Spinal cord (tissue), 10 donors: ENCODE results near the gene POLG. TPM values are rescaled to one million over a fixed set of nuclear protein-coding genes. Genes with fewer than 3 reads are reported as not detected.
A peak's percentile ranks its signal among the peaks of the same experiment; 100 is the strongest.
"Not testable (repeated sequence)": the region's sequence is repeated elsewhere in the genome, so short reads cannot be mapped to it uniquely, and the experiment has no call there.

Experiments
- DNase-seq, 6 donors: peaks; one replicate each; pipeline versions ENCODE4 v3.0.0 to v3.0.0-alpha.2; 2013 to 2015; ENCODE audit warnings: low spot score in 6 of 6, low read depth in 4 of 6
- H3K27ac ChIP-seq: one replicate; pipeline ENCODE4 v1.5.1; 2013; ENCODE audit warnings: low read depth, low read length, control low read depth
- H3K27me3 ChIP-seq: one replicate; pipeline ENCODE4 v1.6.1; 2013; ENCODE audit warnings: low read length; ENCODE audit not compliant: control insufficient read depth, insufficient read depth
- H3K36me3 ChIP-seq: one replicate; pipeline ENCODE4 v1.6.1; 2013; ENCODE audit warnings: low read length; ENCODE audit not compliant: control insufficient read depth, insufficient read depth
- H3K4me1 ChIP-seq: one replicate; pipeline ENCODE4 v1.6.1; 2013; ENCODE audit warnings: low read length; ENCODE audit not compliant: control insufficient read depth, insufficient read depth
- H3K4me3 ChIP-seq: one replicate; pipeline ENCODE4 v1.5.1; 2013; ENCODE audit warnings: low read depth, low read length, control low read depth
- H3K9me3 ChIP-seq: one replicate; pipeline ENCODE4 v1.6.1; 2013; ENCODE audit warnings: low read length; ENCODE audit not compliant: control insufficient read depth, insufficient read depth
- WGBS: methylation state at CpG from one replicate; pipeline ENCODE4 v1.1.5; 2013; ENCODE audit warnings: missing lambda C conversion rate; ENCODE audit not compliant: insufficient coverage; 5-methylcytosine and 5-hydroxymethylcytosine counted together
- polyA plus RNA-seq, 2 donors: library from polyadenylated mRNA; unstranded; fragments of 120-200 nt; gene quantifications; one replicate each; pipeline ENCODE4 v1.2.1, GENCODE V29; 2013; ENCODE audit not compliant: insufficient read length in 2 of 2
- small RNA-seq: library from RNA; depleted of rRNA; stranded (forward); fragments of <200 nt; gene quantifications from one replicate; pipeline ENCODE3, GENCODE V24; 2014; ENCODE audit warnings: low replicate concordance
- total RNA-seq, 2 donors: library from RNA; depleted of rRNA in 1 of 2; stranded (reverse); fragments of 120-200 nt in 1 of 2; fragments of >200 nt in 1 of 2; gene quantifications; one replicate each; pipeline versions ENCODE4 v1.2.3 to v1.2.4, GENCODE V29; 2013 to 2014
- donor health status: healthy.

POLG gene
- total and polyA plus RNA-seq, 4 donors = 26.9 to 53.8 (median 46.4) TPM

- no peaks in the 10 kb centered on the region for H3K4me1 ChIP-seq
- H3K4me3 ChIP-seq = no peak overlapping the region
- peak in 5 of 6 donors; percentile 15 to 74 (median 25) for DNase-seq
- no peak overlapping the region for H3K27ac ChIP-seq
- no peaks in the 10 kb centered on the region for H3K27me3 ChIP-seq
- peaks cover 2% of the 10 kb centered on the region for H3K36me3 ChIP-seq
- no peaks in the 10 kb centered on the region for H3K9me3 ChIP-seq
Measured at GRCh38 chr15:89299896-89300295, 34.7 kb downstream of the POLG start.

- Histone ChIP-seq H3K4me3 (no peak overlapping the region), H3K36me3 (peaks cover 2% of the 10 kb centered on the region), H3K9me3 (no peaks in the 10 kb centered on the region), H3K27ac (no peak overlapping the region), H3K27me3 (no peaks in the 10 kb centered on the region), H3K4me1 (no peaks in the 10 kb centered on the region)
- DNase-seq = no peak
- WGBS = 100% methylated on average over 2 of the region's 2 CpGs
Measured at GRCh38 chr15:89293012-89293411, 41.6 kb downstream of the POLG start.

GRCh38 chr15:89291934-89292438, 42.6 kb downstream of the POLG start:
- peaks cover under 1% of the 10 kb centered on the region for H3K36me3 ChIP-seq
- no CpG with 5 or more reads among the region's 2 CpGs for WGBS
- H3K4me3 ChIP-seq = no peak overlapping the region
- no peak for DNase-seq
- no peak overlapping the region for H3K27ac ChIP-seq
- no peaks in the 10 kb centered on the region for H3K4me1 ChIP-seq
- no peaks in the 10 kb centered on the region for H3K9me3 ChIP-seq
- no peaks in the 10 kb centered on the region for H3K27me3 ChIP-seq

- WGBS = 95% methylated on average over 4 of the region's 4 CpGs
- Histone ChIP-seq H3K36me3 (peaks cover 2% of the 10 kb centered on the region), H3K27me3 (no peaks in the 10 kb centered on the region), H3K4me1 (no peaks in the 10 kb centered on the region), H3K27ac (no peak overlapping the region), H3K9me3 (no peaks in the 10 kb centered on the region), H3K4me3 (no peak overlapping the region)
- no peak for DNase-seq
Measured at GRCh38 chr15:89283201-89283600, 51.4 kb downstream of the POLG start.

GRCh38 chr15:89282631-89283030, 52.0 kb downstream of the POLG start:
- Histone ChIP-seq H3K36me3 (peaks cover 2% of the 10 kb centered on the region), H3K9me3 (no peaks in the 10 kb centered on the region), H3K4me3 (no peak overlapping the region), H3K27ac (no peak overlapping the region), H3K4me1 (no peaks in the 10 kb centered on the region), H3K27me3 (no peaks in the 10 kb centered on the region)
- no CpG with 5 or more reads among the region's 4 CpGs for WGBS
- no peak for DNase-seq

- H3K27ac ChIP-seq = no peak overlapping the region
- no peak for DNase-seq
- WGBS = no CpG with 5 or more reads among the region's 1 CpG
- peaks cover 3% of the 10 kb centered on the region for H3K36me3 ChIP-seq
- no peaks in the 10 kb centered on the region for H3K9me3 ChIP-seq
- no peaks in the 10 kb centered on the region for H3K27me3 ChIP-seq
- no peak overlapping the region for H3K4me3 ChIP-seq
- no peaks in the 10 kb centered on the region for H3K4me1 ChIP-seq
Measured at GRCh38 chr15:89278307-89278706, 56.3 kb downstream of the POLG start.

GRCh38 chr15:89277281-89277680, 57.3 kb downstream of the POLG start:
- not testable (repeated sequence) for DNase-seq, H3K36me3 ChIP-seq, H3K4me1 ChIP-seq, H3K9me3 ChIP-seq, H3K27me3 ChIP-seq, H3K27ac ChIP-seq, H3K4me3 ChIP-seq
- WGBS = 93% methylated on average over 3 of the region's 4 CpGs

Small RNA genes within 50 kb of the gene (small RNA-seq; reads per million reads assigned to genes)
- not detected for gene MIR6766

Other genes with a start within 250 kb of the POLG start
- 10 to 100 TPM; 67.2 to 75.7 TPM for gene ABHD2, start 246.4 kb downstream of the POLG start, total RNA-seq
- 10 to 100 TPM; 47.1 to 63.1 TPM for gene ABHD2, start 246.4 kb downstream of the POLG start, polyA plus RNA-seq
- gene RLBP1, start 113.2 kb downstream of the POLG start, total RNA-seq = 1 to 10 TPM in 1 of 2 donors, under 1 TPM in 1; 0.83 to 3.6 TPM
- 1 to 10 TPM; 3.6 to 4.5 TPM for gene RLBP1, start 113.2 kb downstream of the POLG start, polyA plus RNA-seq
- gene FANCI, start 90.8 kb downstream of the POLG start, total RNA-seq = 10 to 100 TPM; 19.7 to 22.5 TPM
- gene FANCI, start 90.8 kb downstream of the POLG start, polyA plus RNA-seq = 10 to 100 TPM; 17.2 to 21.9 TPM
- under 1 TPM; 0.44 to 0.79 TPM for gene RHCG, start 161.8 kb upstream of the POLG start, total RNA-seq
- gene RHCG, start 161.8 kb upstream of the POLG start, polyA plus RNA-seq = 1 to 10 TPM; 2.5 to 6.8 TPM
- gene TICRR, start 240.6 kb upstream of the POLG start, total RNA-seq = 1 to 10 TPM; 2.0 to 3.3 TPM
- 1 to 10 TPM; 6.6 to 6.8 TPM for gene TICRR, start 240.6 kb upstream of the POLG start, polyA plus RNA-seq